CD4-positive, alpha-beta T cell treated with Interleukin-17A for 1 hour (primary cell): Measurements from ENCODE around the gene SRBD1.

Source experiments
- DNase-seq: peaks from one replicate; pipeline ENCODE4 v3.0.0-alpha.2; 2020

SRBD1 gene

GRCh38 chr2:45595721-45596435, 15.2 kb downstream of the SRBD1 start:
- DNase-seq, result no peak

GRCh38 chr2:45591073-45591472, 20.0 kb downstream of the SRBD1 start:
- DNase-seq, result no peak

- DNase-seq, result no peak
These were observed 22.8 kb downstream of the SRBD1 start for GRCh38 chr2:45588158-45588829.

GRCh38 chr2:45586600-45586999, 24.5 kb downstream of the SRBD1 start:
- DNase-seq, result no peak

GRCh38 chr2:45585267-45585861, 25.7 kb downstream of the SRBD1 start:
- DNase-seq, result peak; percentile 52

- no peak for DNase-seq
These were observed 27.1 kb downstream of the SRBD1 start for GRCh38 chr2:45583977-45584376.

- DNase-seq, result no peak
These were observed 28.5 kb downstream of the SRBD1 start for GRCh38 chr2:45582522-45582921.

- peak; percentile 59 for DNase-seq
These were observed 32.8 kb downstream of the SRBD1 start for GRCh38 chr2:45578056-45578843.

- no peak for DNase-seq
These were observed 33.6 kb downstream of the SRBD1 start for GRCh38 chr2:45577441-45577840.

- no peak for DNase-seq
These were observed 35.2 kb downstream of the SRBD1 start for GRCh38 chr2:45575881-45576280.

GRCh38 chr2:45572979-45573378, 38.1 kb downstream of the SRBD1 start:
- DNase-seq, result no peak

GRCh38 chr2:45571940-45572339, 39.1 kb downstream of the SRBD1 start:
- DNase-seq, result no peak

- peak; percentile 5 for DNase-seq
These were observed 40.3 kb downstream of the SRBD1 start for GRCh38 chr2:45570671-45571334.

GRCh38 chr2:45568935-45569334, 42.1 kb downstream of the SRBD1 start:
- DNase-seq, result no peak

GRCh38 chr2:45567974-45568789, 42.9 kb downstream of the SRBD1 start:
- DNase-seq, result peak; percentile 86

- no peak for DNase-seq
These were observed 43.6 kb downstream of the SRBD1 start for GRCh38 chr2:45567288-45567963.

- DNase-seq, result no peak
These were observed 51.6 kb downstream of the SRBD1 start for GRCh38 chr2:45559436-45559835.

- no peak for DNase-seq
These were observed 56.3 kb downstream of the SRBD1 start for GRCh38 chr2:45554742-45555140.

- DNase-seq, result no peak
These were observed 56.9 kb downstream of the SRBD1 start for GRCh38 chr2:45554073-45554741.

GRCh38 chr2:45551862-45552261, 59.2 kb downstream of the SRBD1 start:
- no peak for DNase-seq

- DNase-seq, result no peak
These were observed 65.1 kb downstream of the SRBD1 start for GRCh38 chr2:45545943-45546342.
